GM12878 (cell line): Measurements from ENCODE around the gene NOD1. TPM values are rescaled to one million over a fixed set of nuclear protein-coding genes. Genes with fewer than 3 reads are reported as not detected.

Experiments used
- BCL11A ChIP-seq: IDR thresholded peaks from 2 replicates; pipeline ENCODE4 v1.6.1; 2011; ENCODE audit warnings: low read depth, low read length
- CHD2 ChIP-seq: IDR thresholded peaks from 2 replicates; pipeline ENCODE4 v1.6.1; 2011; ENCODE audit warnings: low read depth, low read length, improper control_type of control experiment, borderline replicate concordance
- E2F8 ChIP-seq: fragments of 450-650 bp; IDR thresholded peaks from 2 replicates; pipeline ENCODE4 v1.6.1; 2018; ENCODE audit warnings: mild to moderate bottlenecking, low read depth, moderate library complexity; ENCODE audit not compliant: partially characterized antibody
- ESRRA ChIP-seq: IDR thresholded peaks from 2 replicates; pipeline ENCODE4 v1.6.1; 2012; ENCODE audit warnings: mild to moderate bottlenecking, low read length, improper control_type of control experiment
- HDAC2 ChIP-seq: fragments of 200-600 bp; sonication (generic); IDR thresholded peaks from 2 replicates; pipeline ENCODE4 v1.6.1; 2017
- HSF1 ChIP-seq: fragments of 150-350 bp; IDR thresholded peaks from 2 replicates; pipeline ENCODE4 v1.6.1; 2014; ENCODE audit warnings: mild to moderate bottlenecking, low read depth, low read length
- KAT2A ChIP-seq: conservative IDR thresholded peaks from 2 replicates; pipeline ENCODE4 v1.6.1; 2011; ENCODE audit warnings: low read depth, low read length; ENCODE audit not compliant: control insufficient read depth
- KLF5 ChIP-seq: fragments of 450-650 bp; IDR thresholded peaks from 2 replicates; pipeline ENCODE4 v1.6.1; 2014; ENCODE audit warnings: mild to moderate bottlenecking; ENCODE audit not compliant: partially characterized antibody
- MAX ChIP-seq: IDR thresholded peaks from 2 replicates; pipeline ENCODE4 v1.6.1; 2012; ENCODE audit warnings: low read depth, low read length, improper control_type of control experiment
- MYC ChIP-seq: IDR thresholded peaks from 2 replicates; pipeline ENCODE4 v1.6.1; 2011; ENCODE audit warnings: mild to moderate bottlenecking, low read length, moderate library complexity, inconsistent platforms; ENCODE audit not compliant: insufficient read depth, insufficient replicate concordance, insufficient read length, severe bottlenecking
- NFXL1 ChIP-seq: fragments of 450-650 bp; IDR thresholded peaks from 2 replicates; pipeline ENCODE4 v1.6.1; 2017; ENCODE audit warnings: antibody characterized with exemption, mild to moderate bottlenecking, borderline replicate concordance
- NR2C1 ChIP-seq: fragments of 450-650 bp; IDR thresholded peaks from 2 replicates; pipeline ENCODE4 v1.6.1; 2017; ENCODE audit warnings: antibody characterized with exemption, mild to moderate bottlenecking, moderate library complexity
- NRF1 ChIP-seq: conservative IDR thresholded peaks from 2 replicates; pipeline ENCODE4 v1.6.1; 2011; ENCODE audit warnings: mild to moderate bottlenecking, low read depth, low read length, improper control_type of control experiment
- PAX8 ChIP-seq: fragments of 450-650 bp; IDR thresholded peaks from 2 replicates; pipeline ENCODE4 v1.6.1; 2017; ENCODE audit warnings: mild to moderate bottlenecking, moderate library complexity
- PML ChIP-seq: IDR thresholded peaks from 2 replicates; pipeline ENCODE4 v1.6.1; 2012; ENCODE audit warnings: low read length, inconsistent platforms
- RCOR1 ChIP-seq: conservative IDR thresholded peaks from 2 replicates; pipeline ENCODE4 v1.6.1; 2012; ENCODE audit warnings: low read depth, low read length, improper control_type of control experiment
- RFX5 ChIP-seq: IDR thresholded peaks from 2 replicates; pipeline ENCODE4 v1.6.1; 2011; ENCODE audit warnings: low read depth, low read length, improper control_type of control experiment
- SMC3 ChIP-seq: IDR thresholded peaks from 2 replicates; pipeline ENCODE4 v1.6.1; 2011; ENCODE audit warnings: low read length, improper control_type of control experiment, borderline replicate concordance
- SREBF2 ChIP-seq: IDR thresholded peaks from 2 replicates; pipeline ENCODE4 v1.6.1; 2012; ENCODE audit warnings: mild to moderate bottlenecking, low read length
- ZNF24 ChIP-seq: fragments of 450-650 bp; IDR thresholded peaks from 2 replicates; pipeline ENCODE4 v1.6.1; 2017; ENCODE audit warnings: antibody characterized with exemption, mild to moderate bottlenecking
- ZNF592 ChIP-seq: fragments of 450-650 bp; IDR thresholded peaks from 2 replicates; pipeline ENCODE4 v1.6.1; 2017; ENCODE audit warnings: mild to moderate bottlenecking, moderate library complexity
- ZNF622 ChIP-seq: fragments of 450-650 bp; IDR thresholded peaks from 2 replicates; pipeline ENCODE4 v1.6.1; 2017; ENCODE audit warnings: mild to moderate bottlenecking, inconsistent platforms
- ZSCAN29 ChIP-seq: fragments of 450-650 bp; IDR thresholded peaks from 2 replicates; pipeline ENCODE4 v1.6.1; 2017; ENCODE audit warnings: mild to moderate bottlenecking, moderate library complexity
- polyA plus RNA-seq, 11 experiments: library from polyadenylated mRNA; depleted of rRNA in 4 of 11; unstranded in 6 of 11; stranded (reverse) in 5 of 11; fragments of >200 nt; fragmentation: Nextera tagmentation in 4 of 11; fragmentation: Illumina TruSeq in 1 of 11; extraction: Ambion mirVana in 4 of 11; extraction: Trizol in 1 of 11; gene quantifications; 1 replicate in 1 of 11; 2 replicates in 10 of 11; pipeline versions ENCODE4 v1.2.1 to v1.2.3, GENCODE V29; 2011 to 2016; ENCODE audit warnings: inconsistent platforms in 2 of 11, missing spikeins in 2 of 11, low read depth in 1 of 11
- total RNA-seq, 4 experiments: library from RNA; depleted of rRNA in 3 of 4; stranded (reverse); fragments of >200 nt in 3 of 4; fragmentation: Illumina TruSeq in 1 of 4; extraction: Trizol in 1 of 4; gene quantifications; 2 replicates each; pipeline versions ENCODE4 v1.2.1 to v1.2.3, GENCODE V29; 2013 to 2021

NOD1 gene
- total and polyA plus RNA-seq, 10 of the 15 experiments (the other 5 are each of a cell fraction or from before 2014, with no cell fraction given): 1.8 to 14.6 (median 8.9) TPM

DNA sequence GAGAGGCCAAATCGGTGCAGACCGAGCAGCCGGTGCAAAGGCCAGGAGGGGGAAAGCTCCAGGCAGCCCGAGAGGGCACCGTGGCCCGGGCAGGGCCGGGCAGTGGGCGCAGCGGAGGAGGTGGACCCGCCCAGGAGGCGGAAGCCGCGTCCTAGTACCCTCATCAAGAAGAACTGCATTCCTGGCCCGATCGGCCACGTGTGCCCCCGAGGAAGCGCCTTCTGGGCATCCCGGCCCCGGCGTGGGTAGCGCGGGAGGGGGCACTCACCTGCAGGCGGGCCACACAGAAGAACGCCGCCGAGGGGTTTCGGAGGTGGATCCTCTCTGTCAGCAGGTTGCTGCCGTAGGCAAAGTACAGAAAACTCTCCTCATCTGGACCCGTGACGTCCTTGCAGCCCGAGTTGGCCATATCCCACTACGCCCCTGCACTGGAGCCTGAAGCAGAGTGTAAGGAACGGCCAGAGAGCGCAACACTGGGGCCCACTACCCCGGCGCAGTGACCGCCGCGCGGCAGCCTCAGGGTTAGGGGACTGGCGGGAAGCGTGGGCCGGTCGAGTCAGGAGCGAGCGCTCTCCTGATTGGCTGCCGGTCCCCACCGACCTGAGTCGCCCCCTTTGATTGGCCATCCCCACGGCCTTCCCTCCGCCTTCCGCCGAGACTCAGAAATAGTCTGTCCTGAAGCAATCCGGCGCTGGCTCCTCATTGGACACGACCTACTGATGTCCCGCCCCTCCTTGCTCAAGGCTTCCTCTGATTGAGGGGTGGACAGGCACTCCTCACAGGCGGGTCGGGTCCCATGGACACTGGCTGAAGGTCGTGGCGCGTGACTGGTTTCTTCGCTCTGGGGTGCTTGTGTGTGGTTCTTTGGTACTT, 26.0 kb upstream of the NOD1 start, which contains the start of gene GGCT (continued):
- TF ChIP-seq ZNF622: no peak
- TF ChIP-seq SMC3: no peak
- peak; percentile 34 for TF ChIP-seq MAX
- no peak for TF ChIP-seq ZNF592
- no peak for TF ChIP-seq ESRRA
- peak; percentile 59 for TF ChIP-seq MYC
- TF ChIP-seq E2F8: peak; percentile 96
- no peak for TF ChIP-seq PAX8
- no peak for TF ChIP-seq BCL11A
- TF ChIP-seq NFXL1: no peak
- peak; percentile 80; the same call in 1 of the 2 replicates for TF ChIP-seq PML
- TF ChIP-seq HDAC2: no peak
- TF ChIP-seq SREBF2: peak; percentile 83
- TF ChIP-seq KAT2A: no peak
- no peak for TF ChIP-seq HSF1
- TF ChIP-seq RCOR1: no peak
- TF ChIP-seq ZNF24: no peak
- TF ChIP-seq NRF1: no peak
- TF ChIP-seq CHD2: peak; percentile 86; the same call in 1 of the 2 replicates
- no peak for TF ChIP-seq ZSCAN29
- TF ChIP-seq RFX5: peak; percentile 79
- TF ChIP-seq KLF5: no peak
- TF ChIP-seq NR2C1: no peak
